ENCODE results near the gene IL4R.

GRCh38 chr16:27369806-27370205, 56.0 kb downstream of the IL4R start:
- TF ChIP-seq, protein P1, sequence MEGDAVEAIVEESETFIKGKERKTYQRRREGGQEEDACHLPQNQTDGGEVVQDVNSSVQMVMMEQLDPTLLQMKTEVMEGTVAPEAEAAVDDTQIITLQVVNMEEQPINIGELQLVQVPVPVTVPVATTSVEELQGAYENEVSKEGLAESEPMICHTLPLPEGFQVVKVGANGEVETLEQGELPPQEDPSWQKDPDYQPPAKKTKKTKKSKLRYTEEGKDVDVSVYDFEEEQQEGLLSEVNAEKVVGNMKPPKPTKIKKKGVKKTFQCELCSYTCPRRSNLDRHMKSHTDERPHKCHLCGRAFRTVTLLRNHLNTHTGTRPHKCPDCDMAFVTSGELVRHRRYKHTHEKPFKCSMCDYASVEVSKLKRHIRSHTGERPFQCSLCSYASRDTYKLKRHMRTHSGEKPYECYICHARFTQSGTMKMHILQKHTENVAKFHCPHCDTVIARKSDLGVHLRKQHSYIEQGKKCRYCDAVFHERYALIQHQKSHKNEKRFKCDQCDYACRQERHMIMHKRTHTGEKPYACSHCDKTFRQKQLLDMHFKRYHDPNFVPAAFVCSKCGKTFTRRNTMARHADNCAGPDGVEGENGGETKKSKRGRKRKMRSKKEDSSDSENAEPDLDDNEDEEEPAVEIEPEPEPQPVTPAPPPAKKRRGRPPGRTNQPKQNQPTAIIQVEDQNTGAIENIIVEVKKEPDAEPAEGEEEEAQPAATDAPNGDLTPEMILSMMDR (IDR thresholded peaks at IDR 0.05) = no peak
- no peak for TF ChIP-seq POLR2A (IDR thresholded peaks at IDR 0.05)
